ENCODE data around the gene RNASE13.

DNA sequence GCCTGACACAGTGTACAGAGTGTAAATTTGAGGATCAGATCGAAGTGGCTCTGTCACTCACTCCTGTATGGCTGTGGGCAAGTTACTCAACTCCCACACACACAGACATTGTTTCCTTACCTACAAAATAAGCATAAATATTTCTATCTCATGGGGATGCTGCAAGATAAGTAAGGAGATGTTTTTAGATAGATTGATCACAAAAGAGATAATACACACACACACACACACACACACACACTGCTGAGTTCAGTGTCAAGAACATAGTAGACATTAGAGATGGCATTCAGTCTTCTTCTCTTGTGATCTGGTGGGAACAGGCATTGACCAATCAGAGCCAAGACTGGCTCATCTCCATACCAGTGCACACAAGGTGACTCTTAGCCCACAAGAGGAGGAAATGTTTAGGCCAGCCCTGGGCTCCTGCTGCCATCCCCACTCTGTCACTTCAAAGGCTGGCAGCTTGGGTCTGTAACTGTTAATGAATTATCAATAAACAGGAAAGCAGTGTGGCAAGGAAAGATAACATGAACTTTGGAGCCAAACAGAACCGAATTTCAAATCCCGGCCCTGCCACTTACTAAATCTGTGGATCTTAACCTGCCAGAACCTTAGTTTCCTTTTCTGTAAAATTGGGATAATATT lies 19.6 kb upstream of the RNASE13 start:
- TF ChIP-seq EZH2phosphoT487 (IDR thresholded peaks at IDR 0.05; ENCODE audit: insufficient read depth, low read depth) (no peak), EZH2 (IDR thresholded peaks at IDR 0.05; ENCODE audit: insufficient read depth, poor library complexity, severe bottlenecking) (no peak)

All from GM23248 (cell line).